Activated CD8-positive, alpha-beta memory T cell treated with anti-CD3 and anti-CD28 coated beads for 4 hours (primary cell): ENCODE data around the gene HOXA11.

Experiments used
- DNase-seq, 2 donors: peaks; one replicate each; pipeline ENCODE4 v3.0.0-alpha.2; 2020; ENCODE audit warnings: low read depth in 2 of 2

The HOXA11 gene

DNA sequence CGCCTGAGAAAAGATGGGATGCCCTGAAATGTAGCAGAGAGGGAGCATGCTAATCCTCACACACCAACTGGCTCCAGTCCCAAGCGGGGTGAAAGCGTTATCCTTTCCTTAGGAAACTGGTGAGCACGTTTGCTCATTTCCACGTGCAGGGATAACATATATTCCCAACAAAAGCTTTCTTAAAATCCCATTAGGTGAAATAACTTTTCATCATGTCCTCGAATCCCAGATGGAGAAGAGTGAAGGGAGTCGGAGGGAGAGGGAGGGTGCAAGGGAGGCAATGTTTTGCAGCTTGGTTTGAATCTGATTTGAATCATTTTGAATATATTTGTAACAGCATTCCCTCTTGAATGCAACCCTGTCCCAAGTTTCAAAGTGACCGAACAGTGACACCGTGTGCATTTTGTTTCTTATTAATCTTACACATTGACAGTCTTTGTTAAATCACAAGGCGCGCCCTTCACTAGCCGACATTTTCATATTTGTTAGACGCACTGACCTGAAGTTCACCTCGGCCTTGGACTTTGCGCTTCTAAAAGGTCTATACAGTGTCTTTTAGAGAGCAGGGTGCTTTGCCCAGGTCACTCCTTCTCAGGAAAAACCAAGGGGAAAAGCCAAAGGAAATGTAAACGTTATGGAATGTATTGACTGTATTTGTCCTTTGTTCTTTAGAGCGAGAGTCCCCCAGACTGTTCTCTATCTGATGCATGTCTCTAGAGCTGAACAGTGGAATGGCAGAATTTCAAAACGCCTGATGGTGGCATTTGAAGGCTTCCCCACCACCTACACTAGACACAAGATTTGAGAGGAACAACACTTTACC, 51.4 kb downstream of the HOXA11 start:
- no peak for DNase-seq

DNA sequence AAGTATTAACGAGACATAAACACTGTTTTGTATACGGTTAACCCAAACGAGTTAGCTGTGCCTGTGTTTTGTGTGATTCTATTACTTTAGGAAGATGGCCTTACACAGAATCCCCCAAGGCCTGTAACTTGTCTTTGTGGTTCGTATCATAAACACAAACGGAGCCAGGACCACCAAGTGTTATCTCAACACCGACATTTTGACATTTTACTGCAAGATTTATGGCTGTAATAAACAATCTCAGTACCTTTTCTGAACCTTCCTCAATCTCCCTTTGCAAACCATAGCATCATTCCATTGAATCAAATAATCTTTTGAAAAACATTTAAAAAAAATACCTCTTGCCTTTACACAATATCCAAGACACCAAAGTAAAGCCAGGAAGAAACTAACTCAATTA, 52.1 kb downstream of the HOXA11 start:
- no peak for DNase-seq

DNA sequence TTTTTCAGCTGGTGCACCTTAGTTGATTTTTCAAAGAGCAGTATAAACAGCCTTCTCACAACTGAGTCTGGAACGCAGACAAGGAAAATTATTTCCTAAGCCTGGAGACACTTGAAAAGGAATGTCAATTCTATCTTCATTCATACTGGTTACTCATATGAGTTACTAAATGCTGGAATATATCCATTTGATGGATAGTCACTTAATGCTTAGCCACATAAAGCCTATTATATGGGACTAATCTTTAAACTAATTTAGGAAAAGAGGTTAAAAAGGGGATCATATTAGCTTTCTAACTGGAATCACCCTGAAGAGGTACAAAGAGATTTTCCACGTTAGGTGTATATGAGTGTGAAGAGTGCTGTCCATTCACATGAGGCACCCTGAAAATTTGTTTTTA, 52.8 kb downstream of the HOXA11 start:
- DNase-seq = no peak

DNA sequence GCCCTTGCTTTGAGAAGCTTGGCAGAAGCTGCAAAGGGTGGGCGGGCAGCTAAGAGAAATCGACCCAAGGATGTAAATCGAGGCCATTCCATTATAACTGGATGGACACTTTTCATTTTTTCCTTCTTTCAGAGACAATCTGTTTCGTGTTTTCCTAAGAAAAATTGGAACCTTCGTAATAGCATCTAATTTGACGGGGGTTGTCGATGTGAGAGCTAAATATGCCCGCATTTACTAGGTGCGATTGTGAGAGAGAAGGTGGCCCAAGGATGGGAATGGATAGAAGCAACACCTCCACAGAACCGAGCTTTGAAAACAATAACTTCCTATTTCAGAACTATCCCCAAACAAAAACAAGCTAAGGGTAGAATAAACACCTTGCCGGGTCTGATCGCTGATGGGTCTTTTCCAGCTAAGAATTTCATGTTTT, 53.6 kb downstream of the HOXA11 start:
- no peak for DNase-seq
